Duodenal mucosa (tissue), 2 donors: Measurements from ENCODE around the gene GPR78.

Experiments
- H3K27ac ChIP-seq: one replicate; pipeline ENCODE4 v1.7.0; 2013; ENCODE audit warnings: low read depth, low read length
- H3K27me3 ChIP-seq, 2 donors: one replicate each; pipeline ENCODE4 v1.7.0; 2013; ENCODE audit warnings: low read length in 2 of 2, control low read depth in 1 of 2; ENCODE audit not compliant: insufficient read depth in 2 of 2, control insufficient read depth in 1 of 2
- H3K36me3 ChIP-seq, 2 donors: one replicate each; pipeline ENCODE4 v1.7.0; 2013; ENCODE audit warnings: low read length in 2 of 2, control low read depth in 1 of 2; ENCODE audit not compliant: insufficient read depth in 2 of 2, control insufficient read depth in 1 of 2
- H3K4me1 ChIP-seq, 2 donors: one replicate each; pipeline ENCODE4 v1.7.0; 2013; ENCODE audit warnings: low read length in 2 of 2, control low read depth in 1 of 2; ENCODE audit not compliant: insufficient read depth in 2 of 2, control insufficient read depth in 1 of 2
- H3K4me3 ChIP-seq, 2 donors: one replicate each; pipeline ENCODE4 v1.7.0; 2013; ENCODE audit warnings: low read length in 2 of 2, low read depth in 1 of 2
- H3K9ac ChIP-seq, 2 donors: one replicate each; pipeline ENCODE4 v1.7.0; 2013; ENCODE audit warnings: low read length in 2 of 2, low read depth in 1 of 2
- H3K9me3 ChIP-seq, 2 donors: one replicate each; pipeline ENCODE4 v1.7.0; 2013; ENCODE audit warnings: low read length in 2 of 2, control low read depth in 1 of 2; ENCODE audit not compliant: control insufficient read depth in 1 of 2

Gene GPR78

DNA sequence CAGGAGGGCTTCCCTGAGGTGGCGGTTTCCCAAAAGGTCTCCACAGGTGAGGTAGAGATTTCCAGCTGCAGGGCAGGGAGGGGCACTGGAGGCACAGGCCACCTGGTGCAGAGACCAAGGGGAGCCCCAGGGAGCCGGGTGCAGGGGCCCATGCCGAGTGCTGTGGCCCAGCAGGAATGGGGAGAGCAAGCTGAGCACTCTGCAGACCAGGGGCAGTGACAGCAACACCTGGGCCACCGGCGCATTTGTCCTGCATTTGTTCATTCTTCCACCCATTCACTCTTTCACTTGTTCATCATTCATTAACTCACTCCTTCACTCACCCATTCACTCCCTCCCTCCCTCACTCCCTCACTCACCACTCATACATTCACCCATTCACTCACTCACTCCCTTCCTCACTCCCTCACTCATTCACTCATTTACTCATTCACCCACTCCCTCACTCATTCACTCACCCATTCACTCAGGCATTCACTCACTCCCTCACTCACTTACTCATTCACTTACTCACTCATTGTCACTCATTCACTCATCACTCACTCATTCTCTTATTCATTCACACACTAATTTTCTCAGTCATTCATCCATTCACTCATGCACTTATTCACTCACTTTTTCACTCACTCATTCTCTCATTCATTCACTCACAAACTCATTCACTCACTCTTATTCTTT is 28.7 kb downstream of the GPR78 start:
- no peaks in the 10 kb centered on the region for H3K9me3 ChIP-seq
- peaks cover 0 to 6% of the 10 kb centered on the region in 2 donors for H3K27me3 ChIP-seq
- H3K9ac ChIP-seq = no peak overlapping the region
- H3K4me1 ChIP-seq = no peaks in the 10 kb centered on the region
- no peaks in the 10 kb centered on the region for H3K36me3 ChIP-seq
- no peak overlapping the region for H3K27ac ChIP-seq
- H3K4me3 ChIP-seq = no peak overlapping the region

GRCh38 chr4:8609406-8609805 is 29.2 kb downstream of the GPR78 start:
- peaks cover 0 to 6% of the 10 kb centered on the region in 2 donors for H3K27me3 ChIP-seq
- no peak overlapping the region for H3K4me3 ChIP-seq
- no peak overlapping the region for H3K9ac ChIP-seq
- no peaks in the 10 kb centered on the region for H3K9me3 ChIP-seq
- H3K36me3 ChIP-seq = no peaks in the 10 kb centered on the region
- H3K4me1 ChIP-seq = no peaks in the 10 kb centered on the region
- H3K27ac ChIP-seq = no peak overlapping the region

DNA sequence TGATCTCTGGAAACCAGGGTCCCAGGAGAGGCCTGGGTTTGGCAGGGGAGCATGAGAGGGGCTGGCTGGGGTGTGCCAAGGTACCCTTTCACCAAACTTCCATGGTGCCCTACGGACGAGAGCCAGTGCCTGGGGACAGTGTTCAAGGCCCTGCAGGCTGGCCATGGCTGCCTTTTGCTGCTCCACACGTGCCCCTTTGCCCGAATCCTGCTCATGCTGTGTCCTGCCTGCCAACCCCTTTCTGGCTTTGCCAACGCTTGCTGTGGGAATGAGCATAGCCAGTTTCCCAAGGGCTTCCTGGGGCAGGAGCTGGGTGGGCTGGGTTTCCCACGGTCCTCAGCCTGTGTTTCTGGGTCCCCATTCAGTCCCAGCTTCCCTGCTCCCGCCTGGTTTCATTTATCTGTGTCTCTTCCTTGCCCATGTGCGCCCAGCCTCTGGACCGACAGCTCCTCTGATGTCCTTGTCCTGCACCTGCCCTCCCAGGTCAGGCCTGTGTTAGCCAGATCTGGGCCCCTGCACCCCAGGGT is 29.7 kb downstream of the GPR78 start:
- peaks cover 0 to 6% of the 10 kb centered on the region in 2 donors for H3K27me3 ChIP-seq

GRCh38 chr4:8610858-8611616 is 30.8 kb downstream of the GPR78 start:
- no peaks in the 10 kb centered on the region for H3K9me3 ChIP-seq
- H3K27me3 ChIP-seq = peaks cover 0 to 6% of the 10 kb centered on the region in 2 donors
- H3K9ac ChIP-seq = no peak overlapping the region
- H3K27ac ChIP-seq = no peak overlapping the region
- H3K4me1 ChIP-seq = no peaks in the 10 kb centered on the region
- H3K4me3 ChIP-seq = no peak overlapping the region
- no peaks in the 10 kb centered on the region for H3K36me3 ChIP-seq

More for the DNA sequence above, 29.7 kb downstream of the GPR78 start:
- no peaks in the 10 kb centered on the region for H3K36me3 ChIP-seq
- no peaks in the 10 kb centered on the region for H3K9me3 ChIP-seq
- no peaks in the 10 kb centered on the region for H3K4me1 ChIP-seq
- H3K9ac ChIP-seq = no peak overlapping the region
- H3K4me3 ChIP-seq = no peak overlapping the region
- no peak overlapping the region for H3K27ac ChIP-seq

DNA sequence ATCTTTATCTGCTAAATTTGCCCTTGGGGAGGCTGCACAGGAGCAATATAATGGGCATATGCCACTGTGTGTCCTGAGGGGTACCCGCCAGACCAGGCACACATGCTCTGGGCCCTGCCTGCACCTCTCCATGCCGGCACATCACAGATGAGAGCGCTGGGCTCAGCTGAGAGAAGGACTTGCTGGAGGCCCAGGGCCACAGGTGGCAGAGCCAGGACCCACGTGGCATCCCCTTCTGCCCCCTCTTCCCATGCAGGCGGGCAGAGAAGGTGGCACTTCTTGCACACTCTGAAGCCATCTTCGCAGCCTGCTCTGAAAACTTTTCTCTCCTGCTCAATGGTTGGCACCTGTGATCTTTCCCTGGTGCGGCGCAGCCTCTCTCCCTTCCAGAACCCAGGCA is 32.5 kb downstream of the GPR78 start:
- Histone ChIP-seq H3K36me3 (no peaks in the 10 kb centered on the region), H3K9me3 (no peaks in the 10 kb centered on the region), H3K9ac (no peak overlapping the region), H3K27me3 (no peaks in the 10 kb centered on the region), H3K4me1 (no peaks in the 10 kb centered on the region), H3K27ac (no peak overlapping the region), H3K4me3 (no peak overlapping the region)

- H3K9ac ChIP-seq = no peak overlapping the region
These were observed 33.5 kb downstream of the GPR78 start for GRCh38 chr4:8613421-8614364.

GRCh38 chr4:8614365-8615193 is 34.4 kb downstream of the GPR78 start:
- Histone ChIP-seq H3K9ac (no peak overlapping the region), H3K4me3 (no peak overlapping the region), H3K9me3 (no peaks in the 10 kb centered on the region), H3K36me3 (no peaks in the 10 kb centered on the region), H3K27ac (no peak overlapping the region), H3K27me3 (no peaks in the 10 kb centered on the region), H3K4me1 (no peaks in the 10 kb centered on the region)

More at GRCh38 chr4:8613421-8614364, 33.5 kb downstream of the GPR78 start:
- Histone ChIP-seq H3K36me3 (no peaks in the 10 kb centered on the region), H3K9me3 (no peaks in the 10 kb centered on the region), H3K4me3 (no peak overlapping the region), H3K4me1 (no peaks in the 10 kb centered on the region), H3K27ac (no peak overlapping the region), H3K27me3 (no peaks in the 10 kb centered on the region)

GRCh38 chr4:8615366-8615765 is 35.2 kb downstream of the GPR78 start:
- Histone ChIP-seq H3K9me3 (no peaks in the 10 kb centered on the region), H3K27ac (no peak overlapping the region), H3K36me3 (no peaks in the 10 kb centered on the region), H3K4me1 (no peaks in the 10 kb centered on the region), H3K9ac (no peak overlapping the region), H3K4me3 (no peak overlapping the region), H3K27me3 (no peaks in the 10 kb centered on the region)
